Lung (tissue), 12 donors: Measurements from ENCODE around the gene KRTAP10-4. TPM values are rescaled to one million over a fixed set of nuclear protein-coding genes. Genes with fewer than 3 reads are reported as not detected.
A peak's percentile ranks its signal among the peaks of the same experiment; 100 is the strongest.
"Not testable (repeated sequence)": the region's sequence is repeated elsewhere in the genome, so short reads cannot be mapped to it uniquely, and the experiment has no call there.

Source experiments
- ATAC-seq: fragments of 200-7000 bp; cut with Tn5 transposase; one replicate; pipeline ENCODE4 v1.9.1; 2020; ENCODE audit warnings: moderate number of reproducible peaks; ENCODE audit not compliant: insufficient read depth, low FRiP score
- DNase-seq, 3 donors: peaks; one replicate each; pipeline ENCODE4 v3.0.0-alpha.2; 2013 to 2017
- H3K27ac ChIP-seq, 2 donors: one replicate each; pipeline ENCODE4 v1.5.1; 2013; ENCODE audit warnings: mild to moderate bottlenecking in 2 of 2, moderate library complexity in 2 of 2, control low read depth in 1 of 2, inconsistent platforms in 1 of 2, low read depth in 1 of 2, low read length in 1 of 2
- H3K27me3 ChIP-seq, 3 donors: one replicate each; pipeline ENCODE4 v1.5.1; 2013; ENCODE audit warnings: low read length in 2 of 3; ENCODE audit not compliant: control insufficient read depth in 3 of 3, insufficient read depth in 3 of 3
- H3K36me3 ChIP-seq, 4 donors: one replicate each; pipeline ENCODE4 v1.5.1; 2013; ENCODE audit warnings: low read length in 4 of 4, mild to moderate bottlenecking in 1 of 4, moderate library complexity in 1 of 4; ENCODE audit not compliant: control insufficient read depth in 4 of 4, insufficient read depth in 4 of 4
- H3K4me1 ChIP-seq, 5 donors: one replicate each; pipeline ENCODE4 v1.5.1; 2013; ENCODE audit warnings: low read length in 5 of 5, mild to moderate bottlenecking in 2 of 5, moderate library complexity in 1 of 5; ENCODE audit not compliant: control insufficient read depth in 5 of 5, insufficient read depth in 5 of 5
- H3K4me3 ChIP-seq: one replicate; pipeline ENCODE4 v1.5.1; 2013; ENCODE audit warnings: mild to moderate bottlenecking, control low read depth, moderate library complexity
- H3K9ac ChIP-seq, 2 donors: one replicate each; pipeline ENCODE4 v1.5.1; 2013; ENCODE audit warnings: low read length in 2 of 2, control low read depth in 1 of 2; ENCODE audit not compliant: insufficient read depth in 1 of 2
- H3K9me3 ChIP-seq, 4 donors: one replicate each; pipeline ENCODE4 v1.5.1; 2013; ENCODE audit warnings: low read length in 3 of 4, mild to moderate bottlenecking in 1 of 4, moderate library complexity in 1 of 4; ENCODE audit not compliant: control insufficient read depth in 4 of 4, insufficient read depth in 3 of 4
- WGBS, 2 donors: extraction: QIAGEN DNeasy Blood & Tissue Kit; methylation state at CpG; one replicate each; pipeline ENCODE4 v1.1.7; 2013; 5-methylcytosine and 5-hydroxymethylcytosine counted together
- polyA plus RNA-seq, 2 donors: library from polyadenylated mRNA; stranded (reverse); fragments of 200-250 nt; gene quantifications; one replicate each; pipeline ENCODE4 v1.2.1, GENCODE V29; 2013
- total RNA-seq, 2 donors: library from RNA; depleted of rRNA in 1 of 2; stranded (reverse); fragments of >200 nt in 1 of 2; gene quantifications; one replicate each; pipeline ENCODE4 v1.2.1, GENCODE V29; 2014 to 2021
- TF ChIP-seq, protein P1 (sequence below): IDR thresholded peaks from 2 replicates; pipeline ENCODE4 v1.5.1; 2012; ENCODE audit warnings: mild to moderate bottlenecking; ENCODE audit errors: control extremely low read depth, extremely low read depth
- donor health status: control.
- donor health status: control.
- donor health status: Bipolar disorder and iron deficiency.
- donor health status: healthy.
- donor health status: DM: yes; HTN: yes; CAD: no.

The KRTAP10-4 gene
- total and polyA plus RNA-seq, 4 donors = not detected

- DNase-seq (peak in 2 of 3 donors; percentile 6 to 16), ATAC-seq (no peak)
- H3K27me3 ChIP-seq = no peaks in the 10 kb centered on the region
- peaks cover 0 to 11% (median 3%) of the 10 kb centered on the region in 4 donors for H3K9me3 ChIP-seq
- peaks cover 0 to 10% (median 0%) of the 10 kb centered on the region in 5 donors for H3K4me1 ChIP-seq
- TF ChIP-seq, protein P1, sequence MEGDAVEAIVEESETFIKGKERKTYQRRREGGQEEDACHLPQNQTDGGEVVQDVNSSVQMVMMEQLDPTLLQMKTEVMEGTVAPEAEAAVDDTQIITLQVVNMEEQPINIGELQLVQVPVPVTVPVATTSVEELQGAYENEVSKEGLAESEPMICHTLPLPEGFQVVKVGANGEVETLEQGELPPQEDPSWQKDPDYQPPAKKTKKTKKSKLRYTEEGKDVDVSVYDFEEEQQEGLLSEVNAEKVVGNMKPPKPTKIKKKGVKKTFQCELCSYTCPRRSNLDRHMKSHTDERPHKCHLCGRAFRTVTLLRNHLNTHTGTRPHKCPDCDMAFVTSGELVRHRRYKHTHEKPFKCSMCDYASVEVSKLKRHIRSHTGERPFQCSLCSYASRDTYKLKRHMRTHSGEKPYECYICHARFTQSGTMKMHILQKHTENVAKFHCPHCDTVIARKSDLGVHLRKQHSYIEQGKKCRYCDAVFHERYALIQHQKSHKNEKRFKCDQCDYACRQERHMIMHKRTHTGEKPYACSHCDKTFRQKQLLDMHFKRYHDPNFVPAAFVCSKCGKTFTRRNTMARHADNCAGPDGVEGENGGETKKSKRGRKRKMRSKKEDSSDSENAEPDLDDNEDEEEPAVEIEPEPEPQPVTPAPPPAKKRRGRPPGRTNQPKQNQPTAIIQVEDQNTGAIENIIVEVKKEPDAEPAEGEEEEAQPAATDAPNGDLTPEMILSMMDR = no peak
- no peak overlapping the region for H3K9ac ChIP-seq
- 47 to 73% methylated on average over 13 of the region's 13 CpGs for WGBS, 2 donors
- H3K27ac ChIP-seq = no peak overlapping the region
- H3K4me3 ChIP-seq = no peak overlapping the region
- H3K36me3 ChIP-seq = no peaks in the 10 kb centered on the region
These were observed 25.1 kb upstream of the KRTAP10-4 start for GRCh38 chr21:44548381-44548780.

GRCh38 chr21:44548922-44549321 is 24.6 kb upstream of the KRTAP10-4 start:
- DNase-seq = peak; percentile 31 to 55 (median 43)
- H3K4me3 ChIP-seq = no peak overlapping the region

GRCh38 chr21:44549525-44550211 is 23.9 kb upstream of the KRTAP10-4 start:
- DNase-seq (no peak), ATAC-seq (no peak)
- Histone ChIP-seq H3K4me1 (peaks cover 0 to 10% (median 0%) of the 10 kb centered on the region in 5 donors), H3K27me3 (no peaks in the 10 kb centered on the region), H3K27ac (no peak overlapping the region), H3K4me3 (no peak overlapping the region), H3K36me3 (no peaks in the 10 kb centered on the region), H3K9ac (no peak overlapping the region), H3K9me3 (peaks cover 0 to 11% (median 2%) of the 10 kb centered on the region in 4 donors)
- WGBS, 2 donors = 79 to 83% methylated on average over 25 of the region's 25 CpGs
- TF ChIP-seq, protein P1 = no peak

More at GRCh38 chr21:44548922-44549321, 24.6 kb upstream of the KRTAP10-4 start:
- no peak overlapping the region for H3K9ac ChIP-seq
- no peak for ATAC-seq
- no peaks in the 10 kb centered on the region for H3K27me3 ChIP-seq
- 31 to 40% methylated on average over 14 of the region's 14 CpGs for WGBS, 2 donors
- TF ChIP-seq, protein P1 = no peak
- peaks cover 0 to 11% (median 3%) of the 10 kb centered on the region in 4 donors for H3K9me3 ChIP-seq
- H3K27ac ChIP-seq = no peak overlapping the region
- H3K36me3 ChIP-seq = no peaks in the 10 kb centered on the region
- peaks cover 0 to 10% (median 0%) of the 10 kb centered on the region in 5 donors for H3K4me1 ChIP-seq

DNA sequence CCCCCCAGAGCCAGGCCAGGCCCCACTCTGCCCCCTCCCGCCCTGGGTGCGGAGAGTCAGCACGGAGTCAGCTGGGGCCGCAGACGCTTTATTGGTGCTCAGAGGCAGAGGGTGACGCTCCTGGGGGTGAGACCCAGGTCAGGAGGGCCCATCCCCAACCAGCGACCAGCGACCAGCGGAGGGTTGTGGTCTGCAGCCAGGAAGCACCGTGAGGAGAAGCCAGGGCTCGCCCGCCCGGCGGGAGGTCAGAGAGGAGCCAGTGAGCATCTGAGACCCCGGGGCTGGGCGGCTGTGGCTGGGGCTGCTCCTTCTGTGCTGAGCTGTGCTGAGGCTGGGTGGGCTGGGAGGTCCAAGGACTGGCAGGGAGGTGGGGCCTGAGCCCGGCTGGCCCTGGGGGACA is 23.2 kb upstream of the KRTAP10-4 start:
- not testable (repeated sequence) for H3K4me3 ChIP-seq, ATAC-seq, H3K27me3 ChIP-seq, H3K9ac ChIP-seq, H3K27ac ChIP-seq, DNase-seq, H3K36me3 ChIP-seq
- 54 to 58% methylated on average over 17 of the region's 17 CpGs for WGBS, 2 donors
- peaks cover 0 to 11% (median 2%) of the 10 kb centered on the region in 4 donors for H3K9me3 ChIP-seq
- peaks cover 0 to 10% (median 0%) of the 10 kb centered on the region in 5 donors for H3K4me1 ChIP-seq
